RWPE2 (cell line): ENCODE results near the gene PDE4B.

Experiments used
- ATAC-seq: fragments of 200-7000 bp; cut with Tn5 transposase; 3 replicates; pipeline ENCODE4 v1.9.1; 2021; ENCODE audit warnings: low read depth
- DNase-seq: peaks from one replicate; pipeline ENCODE4 v3.0.0-alpha.2; 2020; ENCODE audit warnings: low spot score
- H3K27ac ChIP-seq: fragments of 450-650 bp; 2 replicates; pipeline ENCODE4 v1.5.1; 2017; ENCODE audit warnings: mild to moderate bottlenecking; ENCODE audit not compliant: poor library complexity, severe bottlenecking
- H3K27me3 ChIP-seq: fragments of 250-450 bp; sonication (Bioruptor Pico); 2 replicates; pipeline ENCODE4 v1.5.1; 2021; ENCODE audit warnings: mild to moderate bottlenecking, moderate library complexity; ENCODE audit not compliant: insufficient read depth, poor library complexity, severe bottlenecking
- H3K36me3 ChIP-seq: fragments of 250-450 bp; sonication (Bioruptor Pico); 2 replicates; pipeline ENCODE4 v1.5.1; 2020; ENCODE audit warnings: low read depth, mild to moderate bottlenecking, moderate library complexity
- H3K4me1 ChIP-seq: fragments of 250-450 bp; sonication (Bioruptor Pico); 2 replicates; pipeline ENCODE4 v1.5.1; 2021; ENCODE audit warnings: mild to moderate bottlenecking, moderate library complexity; ENCODE audit not compliant: insufficient read depth, poor library complexity, severe bottlenecking
- H3K4me3 ChIP-seq: fragments of 250-450 bp; sonication (Bioruptor Pico); 2 replicates; pipeline ENCODE4 v1.5.1; 2021; ENCODE audit warnings: mild to moderate bottlenecking, moderate library complexity; ENCODE audit not compliant: severe bottlenecking
- H3K9me3 ChIP-seq: fragments of 250-450 bp; sonication (Bioruptor Pico); 2 replicates; pipeline ENCODE4 v1.5.1; 2021; ENCODE audit warnings: mild to moderate bottlenecking, moderate library complexity; ENCODE audit not compliant: severe bottlenecking
- CTCF ChIP-seq: fragments of 450-650 bp; IDR thresholded peaks from one replicate; pipeline ENCODE4 v1.5.1; 2017; ENCODE audit warnings: mild to moderate bottlenecking, moderate library complexity; ENCODE audit not compliant: poor library complexity, severe bottlenecking

The PDE4B gene

GRCh38 chr1:65791801-65792668 is 660 bp upstream of the PDE4B start:
- no peak for DNase-seq
- ATAC-seq: no peak
- no peak overlapping the region for H3K4me3 ChIP-seq

GRCh38 chr1:65793359-65793732 is 651 bp downstream of the PDE4B start:
- Histone ChIP-seq H3K27me3 (peaks cover 49% of the 10 kb centered on the region), H3K36me3 (no peaks in the 10 kb centered on the region), H3K4me1 (no peaks in the 10 kb centered on the region), H3K4me3 (no peak overlapping the region), H3K27ac (no peak overlapping the region), H3K9me3 (peaks cover 5% of the 10 kb centered on the region)
- ATAC-seq (no peak), DNase-seq (no peak)
- TF ChIP-seq CTCF: no peak

More at GRCh38 chr1:65791801-65792668, 660 bp upstream of the PDE4B start:
- no peak for TF ChIP-seq CTCF
- Histone ChIP-seq H3K4me1 (no peaks in the 10 kb centered on the region), H3K9me3 (peaks cover 5% of the 10 kb centered on the region), H3K36me3 (no peaks in the 10 kb centered on the region), H3K27ac (no peak overlapping the region), H3K27me3 (peaks cover 49% of the 10 kb centered on the region)

GRCh38 chr1:65795311-65795710 is 2.6 kb downstream of the PDE4B start:
- no peak for TF ChIP-seq CTCF
- Histone ChIP-seq H3K27me3 (peaks cover 47% of the 10 kb centered on the region), H3K9me3 (no peaks in the 10 kb centered on the region), H3K27ac (no peak overlapping the region), H3K36me3 (no peaks in the 10 kb centered on the region), H3K4me3 (no peak overlapping the region), H3K4me1 (no peaks in the 10 kb centered on the region)
- DNase-seq: no peak
- no peak for ATAC-seq

- no peak for DNase-seq
- no peaks in the 10 kb centered on the region for H3K36me3 ChIP-seq
Measured at GRCh38 chr1:65799601-65800000, 6.9 kb downstream of the PDE4B start.

More at GRCh38 chr1:65799601-65800000, 6.9 kb downstream of the PDE4B start:
- TF ChIP-seq CTCF: no peak
- Histone ChIP-seq H3K9me3 (no peaks in the 10 kb centered on the region), H3K27ac (no peak overlapping the region), H3K4me1 (no peaks in the 10 kb centered on the region), H3K27me3 (peaks cover 17% of the 10 kb centered on the region), H3K4me3 (no peak overlapping the region)
- no peak for ATAC-seq
